ENCODE data around the gene OTUD4.

The OTUD4 gene

GRCh38 chr4:145176641-145177432 is 3.6 kb downstream of the OTUD4 start:
- DNase-seq (ENCODE audit: low read depth), result no peak
- no peak for TF ChIP-seq CTCF (IDR thresholded peaks at IDR 0.05; ENCODE audit: control insufficient read depth, insufficient read depth, low read depth, low read length, missing control alignments)
- H3K4me3 ChIP-seq (ENCODE audit: control insufficient read depth, low read depth, low read length), result no peak overlapping the region

- DNase-seq (ENCODE audit: low read depth), result no peak
- no peak overlapping the region for H3K4me3 ChIP-seq (ENCODE audit: control insufficient read depth, low read depth, low read length)
- TF ChIP-seq CTCF (IDR thresholded peaks at IDR 0.05; ENCODE audit: control insufficient read depth, insufficient read depth, low read depth, low read length, missing control alignments), result no peak
Observed at GRCh38 chr4:145171911-145172310, 8.5 kb downstream of the OTUD4 start.

DNA sequence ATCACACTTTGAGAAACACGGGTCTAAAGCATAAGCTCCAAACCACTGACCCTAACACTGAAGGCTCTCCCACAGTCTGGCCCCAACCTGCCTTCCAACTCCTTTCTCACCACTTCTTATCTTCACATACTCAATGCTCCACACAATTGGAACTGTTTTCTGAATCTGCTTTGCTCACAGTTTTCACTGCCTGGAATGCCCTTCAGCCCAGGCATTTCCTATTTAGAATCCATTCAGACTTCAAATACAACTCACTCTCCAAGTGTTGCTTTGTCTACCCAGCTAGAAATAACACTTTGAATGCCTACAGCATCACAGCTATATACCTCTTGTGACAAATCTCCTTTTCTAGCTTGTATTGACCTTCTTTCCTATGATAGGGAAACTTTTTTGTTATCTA is 10.2 kb downstream of the OTUD4 start:
- DNase-seq (ENCODE audit: low read depth), result no peak
- TF ChIP-seq CTCF (IDR thresholded peaks at IDR 0.05; ENCODE audit: control insufficient read depth, insufficient read depth, low read depth, low read length, missing control alignments), result no peak
- H3K4me3 ChIP-seq (ENCODE audit: control insufficient read depth, low read depth, low read length), result no peak overlapping the region

- no peak for TF ChIP-seq CTCF (IDR thresholded peaks at IDR 0.05; ENCODE audit: control insufficient read depth, insufficient read depth, low read depth, low read length, missing control alignments)
- no peak for DNase-seq (ENCODE audit: low read depth)
- no peak overlapping the region for H3K4me3 ChIP-seq (ENCODE audit: control insufficient read depth, low read depth, low read length)
Observed at GRCh38 chr4:145168581-145169187, 11.7 kb downstream of the OTUD4 start.

GRCh38 chr4:145167887-145168286 is 12.5 kb downstream of the OTUD4 start:
- H3K4me3 ChIP-seq (ENCODE audit: control insufficient read depth, low read depth, low read length), result no peak overlapping the region
- no peak for DNase-seq (ENCODE audit: low read depth)
- no peak for TF ChIP-seq CTCF (IDR thresholded peaks at IDR 0.05; ENCODE audit: control insufficient read depth, insufficient read depth, low read depth, low read length, missing control alignments)

- TF ChIP-seq CTCF (IDR thresholded peaks at IDR 0.05; ENCODE audit: control insufficient read depth, insufficient read depth, low read depth, low read length, missing control alignments), result no peak
- DNase-seq (ENCODE audit: low read depth), result no peak
- H3K4me3 ChIP-seq (ENCODE audit: control insufficient read depth, low read depth, low read length), result no peak overlapping the region
Observed at GRCh38 chr4:145161549-145161948, 18.8 kb downstream of the OTUD4 start.
